Non-pigmented ciliary epithelial cell (primary cell): ENCODE results near the gene FOXA2.

Source experiments
- DNase-seq: peaks from one replicate; pipeline ENCODE4 v3.0.0-alpha.2; 2010; ENCODE audit warnings: low read depth

FOXA2 gene

DNA sequence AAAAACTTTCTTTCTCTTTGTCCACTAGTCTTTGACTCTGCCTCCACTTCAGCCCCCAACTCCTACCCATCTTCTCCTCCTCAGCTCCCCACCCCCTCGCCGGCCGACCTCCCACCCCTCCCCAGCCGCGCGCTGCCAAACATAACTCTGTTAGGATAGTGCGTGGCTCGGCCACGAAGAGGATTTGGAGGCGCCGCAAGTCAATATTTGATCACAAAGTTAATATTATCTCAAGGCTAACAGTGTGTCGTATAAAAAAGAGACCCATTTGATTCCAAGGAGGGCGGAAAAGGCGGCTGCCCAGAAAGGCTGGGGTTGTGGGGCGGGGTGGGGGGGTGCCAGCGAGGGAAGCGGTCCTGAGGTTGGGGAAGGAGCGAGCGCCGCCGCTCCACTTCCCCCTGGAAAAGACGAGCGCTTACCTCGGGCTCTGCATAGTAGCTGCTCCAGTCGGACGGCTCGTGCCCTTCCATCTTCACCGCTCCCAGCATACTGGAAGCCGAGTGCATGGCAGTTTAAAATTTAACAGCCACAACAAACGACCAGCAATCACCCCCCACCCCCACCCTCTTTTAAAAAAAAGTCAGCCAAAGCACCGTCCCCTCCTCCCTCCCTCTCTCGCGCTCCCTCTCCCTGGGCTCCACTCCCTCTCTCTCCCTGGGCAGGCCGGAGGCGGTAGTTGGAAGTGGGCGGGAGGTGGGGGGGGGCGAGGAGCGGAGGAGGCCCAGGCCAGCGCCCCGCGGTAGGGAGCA, 425 bp downstream of the FOXA2 start:
- no peak for DNase-seq

GRCh38 chr20:22582964-22583772, 1.2 kb downstream of the FOXA2 start:
- no peak for DNase-seq

GRCh38 chr20:22582386-22582963, 1.9 kb downstream of the FOXA2 start:
- DNase-seq = no peak

DNA sequence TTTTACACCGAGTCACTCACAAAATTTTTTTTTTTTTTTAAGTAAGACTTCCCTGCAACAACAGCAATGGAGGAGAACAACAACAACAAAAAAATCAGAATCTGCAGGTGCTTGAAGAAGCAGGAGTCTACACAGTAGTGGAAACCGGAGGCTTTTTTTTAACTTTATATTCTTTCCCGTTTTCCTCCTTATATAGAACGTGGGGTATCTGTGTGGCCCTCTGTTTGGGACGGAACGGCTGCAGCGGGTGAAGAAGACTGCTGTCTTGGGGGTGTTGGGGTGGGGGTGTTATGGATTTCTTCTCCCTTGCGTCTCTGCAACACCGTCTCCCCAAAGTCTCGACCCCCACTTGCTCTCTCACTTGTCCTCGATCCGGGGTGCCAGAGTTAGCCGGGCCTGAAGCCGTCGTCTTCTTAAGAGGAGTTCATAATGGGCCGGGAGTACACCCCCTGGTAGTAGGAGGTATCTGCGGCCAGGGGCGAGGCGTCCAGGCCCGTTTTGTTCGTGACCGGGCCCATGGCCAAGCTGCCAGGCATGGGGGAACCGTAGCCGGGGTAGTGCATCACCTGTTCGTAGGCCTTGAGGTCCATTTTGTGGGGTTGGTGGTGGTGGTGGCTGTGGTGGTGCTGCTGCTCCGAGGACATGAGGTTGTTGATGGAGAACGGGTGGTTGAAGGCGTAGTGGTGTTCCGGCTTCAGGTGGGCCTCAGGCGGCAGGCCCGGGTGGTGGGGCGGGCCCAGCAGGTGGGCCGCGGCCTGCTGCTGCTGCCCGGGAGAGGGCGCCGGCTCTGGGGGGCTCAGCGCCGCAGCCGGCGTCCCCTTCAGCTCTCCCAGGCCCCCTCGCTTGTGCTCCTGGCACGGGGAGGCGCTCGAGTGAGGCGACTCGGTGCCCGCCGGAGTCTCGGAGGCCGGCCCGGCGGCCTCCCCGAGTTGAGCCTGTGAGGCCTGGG, 2.7 kb downstream of the FOXA2 start:
- DNase-seq = no peak

GRCh38 chr20:22579711-22580697, 4.4 kb downstream of the FOXA2 start:
- no peak for DNase-seq

- no peak for DNase-seq
Measured at GRCh38 chr20:22579119-22579427, 5.3 kb downstream of the FOXA2 start.

DNA sequence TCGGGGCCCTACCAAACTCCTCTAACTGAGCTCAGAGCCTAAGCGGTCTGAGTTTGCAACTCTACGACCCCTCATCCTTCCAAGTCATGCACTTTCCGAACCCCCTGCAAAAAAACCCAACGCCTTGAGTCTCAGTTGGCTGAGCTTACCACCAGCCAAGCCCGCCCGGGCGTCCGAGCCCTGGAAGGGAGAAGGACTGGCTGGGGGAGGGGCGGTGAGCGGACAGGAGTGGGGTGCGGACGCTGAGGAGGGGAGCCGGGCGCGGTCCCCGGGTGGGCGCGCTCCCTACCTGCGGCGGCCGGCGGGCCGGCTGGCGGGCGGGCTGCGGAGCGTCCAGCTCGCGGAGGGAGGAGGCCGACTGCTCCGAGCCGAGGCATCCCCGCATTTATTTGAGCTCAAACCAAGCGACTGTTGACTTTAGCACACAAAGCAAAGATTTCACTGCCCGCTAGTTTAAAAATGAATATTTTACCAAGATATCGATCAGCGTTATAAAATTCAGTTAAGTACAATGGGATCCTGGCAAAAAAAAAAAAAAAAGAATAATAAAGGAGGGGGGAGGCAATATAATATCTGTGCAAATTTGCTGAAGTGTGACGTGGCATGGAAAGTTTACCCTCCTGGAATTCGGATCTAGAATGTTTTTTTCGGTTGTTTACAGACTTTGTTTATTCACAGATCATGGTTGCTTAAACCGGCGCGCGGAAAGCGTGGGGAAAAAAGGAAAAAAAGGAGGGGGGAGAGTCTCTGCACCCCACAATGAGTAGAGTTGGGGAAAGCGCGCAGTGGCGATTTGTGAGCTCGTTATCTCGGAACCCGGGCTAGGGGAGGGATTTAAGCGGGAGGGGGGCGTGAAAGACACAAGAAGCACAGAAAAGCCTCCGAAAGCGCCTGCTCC, 5.9 kb downstream of the FOXA2 start:
- no peak for DNase-seq

DNA sequence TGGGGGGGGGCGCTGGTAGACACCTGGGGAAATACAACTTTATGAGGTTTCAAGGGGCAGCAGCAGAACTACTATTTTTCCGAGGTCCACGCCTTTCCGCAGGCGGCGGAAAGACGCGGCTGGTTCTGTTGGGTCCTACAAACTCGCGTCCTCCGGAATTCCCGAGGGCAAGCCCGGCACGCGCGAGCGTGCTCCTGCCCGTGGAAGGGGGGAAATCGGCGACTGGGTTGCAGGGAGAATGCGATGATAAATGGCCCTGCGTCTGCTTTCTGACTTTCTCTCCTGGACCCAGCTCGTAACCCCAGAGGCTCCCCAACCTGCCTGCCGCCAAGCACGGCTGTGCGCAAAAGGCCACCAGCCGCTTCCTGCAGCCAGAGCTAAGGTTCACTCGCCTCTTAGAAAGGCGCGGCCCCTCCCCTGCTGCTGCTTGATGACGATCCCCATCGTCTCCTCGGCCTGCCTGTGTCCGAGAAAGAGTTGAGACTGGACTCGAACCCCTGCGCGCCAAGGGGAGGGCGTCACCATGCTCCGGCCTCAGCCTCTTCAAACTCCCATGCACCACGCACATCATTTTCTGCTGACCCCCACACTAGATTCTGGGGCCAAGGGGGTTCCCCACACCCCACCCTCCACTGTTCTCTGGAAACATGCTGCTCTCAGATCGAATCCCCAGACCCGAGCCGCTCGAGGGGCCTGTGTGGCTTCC, 6.7 kb downstream of the FOXA2 start:
- no peak for DNase-seq

DNA sequence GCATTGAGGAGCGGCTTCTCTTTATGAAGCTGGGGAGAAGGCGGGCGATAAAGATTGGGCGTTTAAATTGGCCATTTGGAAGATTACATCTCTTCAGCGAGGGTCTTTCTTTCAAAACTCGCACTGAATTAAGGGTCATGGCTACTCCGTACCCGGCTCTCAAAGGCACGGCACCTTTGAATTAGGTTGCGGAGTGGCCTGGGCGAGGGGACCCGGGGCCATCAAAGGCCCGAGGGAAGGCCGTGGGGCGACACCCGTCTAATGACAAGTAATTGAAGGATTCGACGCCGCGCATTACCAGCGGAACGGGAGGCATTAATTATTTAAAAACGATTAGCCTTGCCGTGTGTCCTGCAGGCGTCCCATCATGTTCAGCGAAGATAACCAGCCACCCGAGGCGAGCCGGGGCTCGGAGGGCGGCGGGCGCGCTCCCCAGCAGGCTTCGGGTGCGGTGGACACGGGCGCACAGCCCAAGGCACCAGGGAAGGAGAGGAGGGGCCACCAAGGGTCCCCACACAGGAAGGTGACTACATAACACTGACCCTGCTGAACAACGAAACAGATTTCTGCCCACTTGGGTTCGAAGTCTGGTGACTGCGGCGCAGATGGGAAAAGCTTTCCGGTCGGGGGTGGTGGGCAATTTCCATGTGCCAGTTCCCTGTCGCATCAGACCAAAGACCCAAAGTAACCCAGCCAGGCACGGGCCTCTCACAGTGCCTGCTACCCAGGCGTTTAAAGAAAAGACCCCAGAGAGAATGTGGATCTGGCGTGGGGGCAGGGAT, 7.4 kb downstream of the FOXA2 start:
- DNase-seq = no peak

- no peak for DNase-seq
Measured at GRCh38 chr20:22576273-22576672, 8.1 kb downstream of the FOXA2 start.

- DNase-seq = no peak
Measured at GRCh38 chr20:22575737-22576136, 8.6 kb downstream of the FOXA2 start.

DNA sequence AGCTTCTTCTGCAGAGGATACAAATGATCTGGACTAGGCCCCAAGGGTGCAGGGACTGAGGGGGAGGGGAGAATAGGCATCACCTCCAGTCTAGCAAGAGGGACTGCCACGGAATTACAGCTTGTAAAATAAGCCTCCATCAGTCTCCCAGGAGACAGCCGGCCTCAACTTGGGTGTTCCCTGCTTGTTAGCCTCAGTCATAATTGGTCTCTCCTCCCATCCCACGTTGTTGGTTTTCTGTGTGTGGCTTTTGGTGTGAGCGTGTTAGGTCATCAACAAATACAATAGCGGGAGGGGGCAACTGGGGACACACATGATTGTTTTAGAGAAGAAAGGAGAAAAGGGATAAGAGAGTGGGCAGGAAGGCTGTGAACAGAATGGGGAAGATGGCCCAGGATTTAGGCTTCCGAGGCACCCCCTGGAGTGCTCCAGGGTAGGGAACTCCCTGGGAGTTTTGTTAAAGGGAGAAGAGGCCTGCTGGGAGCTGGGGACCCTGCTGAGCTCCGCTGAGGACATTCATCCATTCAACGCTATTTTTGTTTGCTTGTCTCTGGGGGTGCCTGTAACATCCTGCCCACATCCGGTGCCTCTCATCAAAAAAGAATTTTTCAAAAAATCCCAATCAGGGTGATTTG, 9.2 kb downstream of the FOXA2 start:
- DNase-seq = no peak

DNA sequence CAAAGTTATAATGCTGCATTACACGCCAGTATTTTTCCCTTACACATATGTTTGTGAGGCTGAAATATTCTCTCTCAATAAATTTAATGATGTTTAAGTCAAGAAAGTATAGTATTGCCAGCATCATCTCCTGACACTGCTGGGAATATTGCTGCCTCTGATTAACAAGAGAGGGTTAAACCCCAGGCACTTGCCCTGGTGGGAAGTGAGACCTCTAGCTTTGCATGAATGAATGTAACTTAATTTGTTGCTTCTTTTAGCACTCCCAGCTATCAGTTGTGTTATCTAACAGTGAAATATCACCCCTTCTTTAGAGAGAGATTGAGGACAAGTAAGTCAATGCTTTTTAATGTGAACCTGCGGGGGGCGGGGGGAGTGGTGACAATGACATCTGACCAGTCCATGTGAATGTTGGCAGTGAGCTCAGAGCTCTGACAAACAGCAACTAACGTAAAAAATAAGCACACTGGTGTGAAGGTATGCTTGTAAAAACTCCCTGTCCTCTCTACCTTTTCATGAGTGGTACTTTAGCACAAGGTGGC, 9.8 kb downstream of the FOXA2 start:
- DNase-seq = no peak

- no peak for DNase-seq
Measured at GRCh38 chr20:22572491-22572890, 11.9 kb downstream of the FOXA2 start.

- no peak for DNase-seq
Measured at GRCh38 chr20:22572023-22572422, 12.3 kb downstream of the FOXA2 start.

- DNase-seq = no peak
Measured at GRCh38 chr20:22569353-22569752, 15.0 kb downstream of the FOXA2 start.

GRCh38 chr20:22568872-22569344, 15.5 kb downstream of the FOXA2 start:
- no peak for DNase-seq
